ENCODE measurements around the gene TRPM3. TPM values are rescaled to one million over a fixed set of nuclear protein-coding genes. Genes with fewer than 3 reads are reported as not detected.
"Not testable (repeated sequence)": the region's sequence is repeated elsewhere in the genome, so short reads cannot be mapped to it uniquely, and the experiment has no call there.

Gene TRPM3
- total RNA-seq, 2 donors from 2014 or later = not detected

DNA sequence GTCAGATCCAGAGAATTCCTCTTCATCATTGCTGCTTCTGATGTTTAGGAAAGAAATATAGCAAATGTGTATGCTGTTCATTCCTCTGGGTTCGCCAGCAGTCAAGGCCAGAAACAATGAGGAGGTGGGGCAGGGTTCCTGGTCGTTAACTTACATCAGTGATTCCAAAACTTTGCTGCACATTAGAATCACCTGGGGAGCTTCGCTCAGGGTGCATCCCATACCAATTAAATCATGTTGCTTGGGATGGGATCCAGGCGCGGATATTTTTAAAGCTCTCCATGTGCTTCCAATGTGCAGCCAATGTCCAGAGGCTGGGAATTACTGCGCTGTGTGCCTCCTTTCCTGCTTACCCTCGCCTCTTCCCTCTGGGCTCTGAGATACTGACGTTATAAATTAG is 479.1 kb downstream of the TRPM3 start:
- Mint-ChIP-seq H3K27ac (no peak overlapping the region), H3K4me3 (no peak overlapping the region), H3K4me1 (no peaks in the 10 kb centered on the region), H3K36me3 (ENCODE audit: low read depth) (no peaks in the 10 kb centered on the region), H3K27me3 (peaks cover 18% of the 10 kb centered on the region), H3K9me3 (no peaks in the 10 kb centered on the region)
- ATAC-seq (replicated peaks) = no peak

DNA sequence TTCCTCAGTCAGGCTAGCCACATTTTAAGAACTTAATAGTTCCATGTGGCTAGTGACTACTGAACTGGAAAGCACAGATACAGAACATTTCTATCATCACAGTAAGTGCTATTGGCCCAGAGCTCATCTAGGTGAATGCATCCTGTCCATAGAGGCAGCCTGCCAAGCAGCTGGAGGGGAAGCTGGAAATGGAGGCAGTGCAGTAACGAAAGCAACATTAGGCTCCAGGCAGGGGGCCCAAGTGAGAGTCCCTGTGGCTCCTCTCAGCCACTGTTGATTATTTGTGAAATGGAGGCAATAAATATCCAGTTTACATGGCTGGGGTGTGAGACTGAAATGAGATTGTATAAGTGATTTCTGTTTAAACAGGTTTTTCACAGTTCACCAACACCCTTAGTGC is 479.8 kb downstream of the TRPM3 start:
- Mint-ChIP-seq H3K36me3 (ENCODE audit: low read depth) (no peaks in the 10 kb centered on the region), H3K4me1 (no peaks in the 10 kb centered on the region), H3K27ac (no peak overlapping the region), H3K9me3 (no peaks in the 10 kb centered on the region), H3K4me3 (no peak overlapping the region), H3K27me3 (peaks cover 15% of the 10 kb centered on the region)
- no peak for ATAC-seq (replicated peaks)

DNA sequence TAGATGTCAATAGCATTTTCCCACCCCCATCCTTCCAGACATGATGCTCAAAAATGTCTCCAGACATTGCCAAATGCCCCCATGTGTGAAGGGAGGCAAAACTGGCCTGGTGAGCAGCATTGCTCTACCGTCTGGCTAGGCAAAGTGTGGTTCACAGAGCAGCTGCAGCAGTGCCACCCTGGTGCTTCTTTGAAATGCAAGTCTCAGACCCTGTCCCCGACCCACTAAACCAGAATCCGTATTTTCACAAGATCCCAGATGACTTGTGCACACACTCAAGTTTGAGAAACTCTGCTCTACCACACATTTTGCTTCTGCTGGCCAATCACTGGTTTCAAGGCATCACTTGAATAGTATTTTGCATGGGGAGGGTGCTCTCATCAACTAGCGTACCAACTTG is 480.4 kb downstream of the TRPM3 start:
- Mint-ChIP-seq H3K27me3 (peaks cover 13% of the 10 kb centered on the region), H3K9me3 (no peaks in the 10 kb centered on the region), H3K4me3 (no peak overlapping the region), H3K27ac (no peak overlapping the region), H3K4me1 (no peaks in the 10 kb centered on the region), H3K36me3 (ENCODE audit: low read depth) (no peaks in the 10 kb centered on the region)
- ATAC-seq (replicated peaks) = no peak

GRCh38 chr9:70639853-70640814 is 481.3 kb downstream of the TRPM3 start:
- Mint-ChIP-seq H3K9me3 (no peaks in the 10 kb centered on the region), H3K4me3 (no peak overlapping the region), H3K27ac (no peak overlapping the region), H3K27me3 (peaks cover 13% of the 10 kb centered on the region), H3K36me3 (ENCODE audit: low read depth) (no peaks in the 10 kb centered on the region), H3K4me1 (no peaks in the 10 kb centered on the region)
- no peak for ATAC-seq (replicated peaks)

DNA sequence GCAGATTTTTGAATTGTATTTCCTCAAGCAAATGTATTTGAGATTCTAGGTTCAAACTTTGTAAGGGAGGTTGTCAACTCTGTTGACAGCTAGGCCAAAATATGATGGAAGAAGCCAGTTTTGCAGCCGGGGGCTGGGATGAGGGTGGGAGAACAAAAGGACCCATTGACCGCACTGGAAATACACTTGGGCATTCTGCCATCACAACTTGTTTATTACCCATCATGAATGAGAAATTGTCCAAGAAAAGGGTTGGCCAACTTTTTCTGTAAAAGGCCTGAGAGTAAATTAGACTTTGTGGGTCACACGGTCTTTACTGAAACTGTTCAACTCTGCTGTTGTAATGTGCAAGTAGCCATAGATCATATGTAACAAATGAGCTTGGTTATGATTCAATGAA is 485.6 kb downstream of the TRPM3 start:
- no peaks in the 10 kb centered on the region for H3K9me3 Mint-ChIP-seq
- H3K27me3 Mint-ChIP-seq = no peaks in the 10 kb centered on the region
- no peak overlapping the region for H3K27ac Mint-ChIP-seq
- ATAC-seq (replicated peaks) = no peak
- H3K4me1 Mint-ChIP-seq = no peaks in the 10 kb centered on the region
- H3K36me3 Mint-ChIP-seq (ENCODE audit: low read depth) = no peaks in the 10 kb centered on the region
- H3K4me3 Mint-ChIP-seq = no peak overlapping the region

DNA sequence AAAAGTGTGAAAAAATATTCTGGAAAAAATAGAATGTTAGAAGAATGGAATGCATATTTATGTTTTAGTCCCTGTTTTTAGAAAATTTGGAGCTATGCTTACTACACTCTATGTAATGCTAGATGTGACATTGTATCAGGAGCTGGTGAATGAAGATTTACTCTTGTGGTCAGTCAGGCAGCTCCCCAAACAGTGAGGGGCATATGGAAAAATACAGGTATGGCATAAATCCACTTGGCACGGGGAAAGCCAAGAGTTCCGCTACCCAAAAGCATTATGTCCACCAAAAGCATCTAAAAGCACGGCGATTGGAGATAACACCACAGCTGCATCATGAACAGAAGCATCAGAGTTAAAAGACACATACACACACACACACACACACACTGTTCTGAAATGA is 486.7 kb downstream of the TRPM3 start:
- no peak overlapping the region for H3K27ac Mint-ChIP-seq
- H3K9me3 Mint-ChIP-seq = no peaks in the 10 kb centered on the region
- H3K36me3 Mint-ChIP-seq (ENCODE audit: low read depth) = no peaks in the 10 kb centered on the region
- no peak overlapping the region for H3K4me3 Mint-ChIP-seq
- no peaks in the 10 kb centered on the region for H3K27me3 Mint-ChIP-seq
- no peaks in the 10 kb centered on the region for H3K4me1 Mint-ChIP-seq
- no peak for ATAC-seq (replicated peaks)

- ATAC-seq (replicated peaks) = no peak
- Mint-ChIP-seq H3K27me3 (peaks cover 4% of the 10 kb centered on the region), H3K27ac (no peak overlapping the region), H3K4me3 (no peak overlapping the region), H3K36me3 (ENCODE audit: low read depth) (no peaks in the 10 kb centered on the region), H3K9me3 (no peaks in the 10 kb centered on the region), H3K4me1 (no peaks in the 10 kb centered on the region)
Measured at GRCh38 chr9:70630971-70631370, 490.4 kb downstream of the TRPM3 start.

- not testable (repeated sequence) for H3K27ac Mint-ChIP-seq; H3K4me1 Mint-ChIP-seq; H3K9me3 Mint-ChIP-seq; ATAC-seq (replicated peaks); H3K27me3 Mint-ChIP-seq; H3K4me3 Mint-ChIP-seq; H3K36me3 Mint-ChIP-seq (ENCODE audit: low read depth)
Measured at GRCh38 chr9:70629080-70629685, 492.2 kb downstream of the TRPM3 start.

GRCh38 chr9:70625078-70625477 is 496.3 kb downstream of the TRPM3 start:
- H3K4me1 Mint-ChIP-seq = no peaks in the 10 kb centered on the region
- H3K4me3 Mint-ChIP-seq = no peak overlapping the region
- no peak for ATAC-seq (replicated peaks)
- H3K9me3 Mint-ChIP-seq = no peaks in the 10 kb centered on the region
- H3K27ac Mint-ChIP-seq = no peak overlapping the region
- peaks cover 4% of the 10 kb centered on the region for H3K27me3 Mint-ChIP-seq
- H3K36me3 Mint-ChIP-seq (ENCODE audit: low read depth) = no peaks in the 10 kb centered on the region

GRCh38 chr9:70618784-70619183 is 502.6 kb downstream of the TRPM3 start:
- Mint-ChIP-seq H3K9me3 (no peaks in the 10 kb centered on the region), H3K27me3 (no peaks in the 10 kb centered on the region), H3K36me3 (ENCODE audit: low read depth) (no peaks in the 10 kb centered on the region), H3K4me1 (no peaks in the 10 kb centered on the region), H3K4me3 (no peak overlapping the region), H3K27ac (no peak overlapping the region)
- ATAC-seq (replicated peaks) = no peak

DNA sequence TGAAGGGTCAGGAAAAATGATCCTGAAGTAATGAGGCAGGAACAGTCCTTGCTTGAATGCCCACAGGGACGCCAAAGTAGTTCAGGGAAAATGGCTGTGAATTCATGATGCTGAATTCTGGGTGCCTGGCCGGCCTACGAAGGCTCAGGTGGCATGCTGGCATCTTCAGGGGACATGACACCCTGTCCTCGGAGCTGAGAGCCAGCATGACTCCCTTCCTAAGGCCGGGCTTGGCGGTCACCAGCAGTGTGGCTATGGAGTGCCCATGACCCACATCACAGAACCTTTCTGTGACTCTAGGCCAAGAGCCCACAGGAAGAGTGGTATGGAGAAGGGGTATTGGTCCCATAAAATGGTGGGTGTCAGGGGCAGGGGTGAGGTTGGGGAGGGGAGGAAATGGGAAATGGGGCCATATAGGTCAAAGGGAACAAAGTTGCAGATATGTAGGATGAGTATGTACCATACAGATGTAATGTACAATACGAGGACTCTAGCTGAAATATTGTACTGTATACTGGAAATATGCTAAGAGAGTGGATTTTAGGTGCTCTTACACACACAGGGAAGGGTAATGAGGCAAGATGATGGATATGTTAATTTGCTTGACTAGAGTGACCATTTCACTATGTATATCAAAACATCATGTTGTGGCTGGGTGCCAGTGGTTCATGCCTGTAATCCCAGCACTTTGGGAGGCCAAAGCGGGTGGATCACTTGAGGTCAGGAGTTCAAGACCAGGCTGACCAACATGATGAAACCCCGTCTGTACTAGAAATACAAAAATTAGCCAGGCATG is 504.2 kb downstream of the TRPM3 start:
- no peaks in the 10 kb centered on the region for H3K27me3 Mint-ChIP-seq

GRCh38 chr9:70616228-70616990 is 505.0 kb downstream of the TRPM3 start:
- ATAC-seq (replicated peaks) = no peak
- Mint-ChIP-seq H3K4me3 (no peak overlapping the region), H3K27me3 (no peaks in the 10 kb centered on the region), H3K4me1 (no peaks in the 10 kb centered on the region), H3K36me3 (ENCODE audit: low read depth) (no peaks in the 10 kb centered on the region), H3K9me3 (no peaks in the 10 kb centered on the region), H3K27ac (no peak overlapping the region)

More for the DNA sequence above, 504.2 kb downstream of the TRPM3 start:
- Mint-ChIP-seq H3K4me1 (no peaks in the 10 kb centered on the region), H3K27ac (no peak overlapping the region), H3K4me3 (no peak overlapping the region), H3K9me3 (no peaks in the 10 kb centered on the region), H3K36me3 (ENCODE audit: low read depth) (no peaks in the 10 kb centered on the region)
- no peak for ATAC-seq (replicated peaks)

DNA sequence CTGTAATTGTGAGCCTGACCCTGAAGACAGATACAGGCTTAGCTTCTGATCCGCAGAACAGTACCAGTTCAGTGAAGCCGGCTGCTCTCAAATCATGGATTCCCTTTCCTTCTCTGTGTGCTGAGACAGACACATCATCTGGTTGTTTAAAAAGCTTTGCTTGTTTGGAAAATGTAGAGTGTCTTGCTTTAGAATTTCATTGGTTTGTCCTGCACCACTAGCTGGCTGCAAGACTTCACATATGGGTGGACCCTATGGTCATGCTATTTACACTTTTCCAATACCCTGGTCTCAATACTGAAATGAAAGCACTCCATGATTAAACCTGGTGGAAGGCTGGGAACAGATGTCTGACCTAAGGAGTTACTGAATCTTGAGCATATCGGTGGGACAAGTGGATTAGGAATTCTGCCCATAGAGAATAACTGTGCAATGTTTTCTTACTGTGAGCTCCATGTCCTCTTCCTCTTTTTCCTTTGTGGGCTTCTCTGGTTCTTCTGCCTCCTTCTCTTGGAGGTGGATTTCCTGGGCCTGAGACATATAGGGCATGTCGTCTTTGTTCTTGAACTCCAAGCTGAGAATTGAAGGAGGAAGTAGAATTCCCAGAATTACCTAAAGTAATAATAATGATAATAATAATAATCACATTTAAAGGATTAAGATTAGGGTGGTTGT is 505.8 kb downstream of the TRPM3 start:
- Mint-ChIP-seq H3K36me3 (ENCODE audit: low read depth) (no peaks in the 10 kb centered on the region), H3K27me3 (no peaks in the 10 kb centered on the region), H3K27ac (no peak overlapping the region), H3K9me3 (no peaks in the 10 kb centered on the region), H3K4me3 (no peak overlapping the region), H3K4me1 (no peaks in the 10 kb centered on the region)
- ATAC-seq (replicated peaks) = no peak

Data from activated T-helper 17 cell treated with anti-CD3 and anti-CD28 coated beads, Interleukin-2, amount 50 U/mL, for 72 hours (primary cell).